Measurements from ENCODE around the gene SLC46A2. TPM values are rescaled to one million over a fixed set of nuclear protein-coding genes. Genes with fewer than 3 reads are reported as not detected.

Gene SLC46A2
- total RNA-seq, 1 donor from 2014 or later: not detected

DNA sequence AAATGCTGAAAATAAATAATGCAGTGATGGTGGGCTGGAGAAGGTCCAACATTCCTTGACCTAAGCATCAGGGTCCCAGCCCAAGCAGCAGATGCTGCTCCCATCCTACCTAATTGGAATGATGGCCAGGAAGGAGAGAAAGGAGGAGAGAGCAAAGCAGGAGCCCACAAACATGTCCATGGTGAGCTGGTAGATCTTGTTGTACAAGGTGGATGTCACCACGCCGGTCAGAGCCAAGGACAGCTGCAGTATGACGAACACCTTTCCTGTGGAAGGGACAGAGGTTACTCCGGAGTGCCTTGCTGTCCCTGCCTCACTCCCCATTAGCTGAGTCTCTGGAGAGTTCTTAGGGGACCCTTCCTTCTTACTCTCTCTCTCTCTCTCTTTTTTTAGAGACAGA, 4.3 kb downstream of the SLC46A2 start:
- DNase-seq (ENCODE audit: extremely low read depth, low read depth, low spot score): no peak

DNA sequence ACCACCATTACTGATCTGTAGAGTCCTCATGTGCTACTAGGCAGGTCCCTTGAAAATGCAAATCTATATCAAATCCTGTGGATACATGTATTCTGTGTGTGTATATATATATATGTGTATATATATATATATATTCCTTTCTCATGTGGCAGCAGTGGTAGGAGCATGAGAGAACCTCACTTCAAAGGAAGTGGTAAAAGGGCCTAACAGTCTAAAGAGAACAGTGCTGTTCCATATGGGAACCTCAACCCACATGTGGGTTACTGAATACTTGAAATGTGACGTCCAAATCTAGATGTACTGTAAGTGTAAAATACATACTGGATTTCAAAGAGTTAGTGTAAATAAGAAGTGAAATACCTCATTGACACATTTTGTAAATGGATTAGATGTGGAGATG, 5.4 kb downstream of the SLC46A2 start:
- DNase-seq (ENCODE audit: extremely low read depth, low read depth, low spot score): no peak

DNA sequence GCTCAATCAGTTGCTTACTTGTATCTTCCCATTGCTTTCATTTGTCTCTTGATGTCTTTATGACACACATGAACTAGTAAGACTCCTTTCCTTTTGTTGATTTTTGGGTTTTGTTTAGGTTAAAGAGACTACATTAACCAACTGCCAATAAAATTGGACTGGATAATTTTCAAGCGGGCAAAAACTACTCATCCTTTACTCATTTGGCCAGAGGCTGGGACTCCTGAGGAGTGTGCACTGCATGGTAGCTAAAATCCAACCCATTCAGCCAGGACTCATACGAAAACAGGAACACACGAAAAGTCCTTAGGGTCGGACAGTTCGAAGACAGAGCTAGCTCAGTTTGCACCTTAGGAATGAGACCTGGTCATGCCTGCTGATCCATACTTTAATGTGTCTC, 6.0 kb downstream of the SLC46A2 start:
- no peak for DNase-seq (ENCODE audit: extremely low read depth, low read depth, low spot score)

DNA sequence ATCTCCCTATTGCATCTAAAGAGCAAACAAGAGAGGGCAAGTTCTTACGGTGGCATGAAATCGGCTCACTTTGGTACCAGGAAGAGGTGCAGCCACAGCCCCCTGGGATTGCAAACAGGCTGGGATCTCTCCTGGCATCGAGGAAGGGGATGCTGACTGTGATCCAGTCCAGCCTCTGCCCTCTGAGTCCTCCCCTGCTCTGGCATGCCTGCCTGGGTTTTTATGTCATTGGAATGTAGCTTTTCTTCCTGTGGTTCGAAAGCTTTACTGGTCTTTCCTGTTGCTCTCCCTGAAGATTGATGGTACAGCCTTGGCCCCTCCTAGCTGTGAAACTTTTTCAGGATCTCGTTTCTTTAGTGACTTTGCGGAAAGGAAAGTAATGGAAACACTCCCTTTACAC, 6.6 kb downstream of the SLC46A2 start:
- no peak for DNase-seq (ENCODE audit: extremely low read depth, low read depth, low spot score)

DNA sequence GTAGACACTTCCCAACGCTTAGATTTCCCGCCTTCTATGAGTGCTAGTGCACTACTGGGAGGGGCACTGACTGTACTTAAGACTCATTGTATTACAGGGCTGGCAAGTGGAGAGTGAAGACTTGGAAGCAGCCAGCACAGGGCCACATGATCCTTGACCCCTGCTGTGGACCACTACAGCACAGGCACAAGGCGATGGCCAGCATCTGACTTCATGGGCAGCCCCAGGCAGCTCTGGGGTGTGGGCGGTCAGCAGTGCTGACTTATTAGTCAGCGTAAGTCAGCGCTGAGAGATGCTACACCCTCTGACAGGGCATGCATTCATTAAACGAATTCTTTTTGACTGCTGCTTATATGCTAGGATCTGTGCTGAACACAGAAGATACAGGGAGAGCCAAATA, 9.3 kb downstream of the SLC46A2 start:
- DNase-seq (ENCODE audit: extremely low read depth, low read depth, low spot score): no peak

DNA sequence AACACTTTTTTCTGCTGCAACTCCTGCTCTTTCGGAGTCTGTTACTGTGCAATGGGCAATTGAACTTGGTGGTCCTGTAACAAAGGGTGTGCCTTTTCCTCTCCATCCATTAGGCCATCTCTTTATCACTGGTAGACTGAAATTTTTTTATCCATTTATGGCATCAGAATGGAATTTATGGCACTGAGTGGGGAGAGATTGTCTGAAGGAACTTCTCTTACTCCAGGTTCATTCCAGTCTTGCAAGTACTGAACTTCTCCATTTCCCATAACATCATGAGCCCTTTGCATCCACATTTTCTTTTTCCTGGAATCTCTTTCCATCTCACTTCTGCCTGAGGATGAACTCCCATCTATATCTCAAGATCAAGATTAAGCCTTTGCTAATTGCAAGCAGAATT, 10.0 kb downstream of the SLC46A2 start:
- DNase-seq (ENCODE audit: extremely low read depth, low read depth, low spot score): no peak

DNA sequence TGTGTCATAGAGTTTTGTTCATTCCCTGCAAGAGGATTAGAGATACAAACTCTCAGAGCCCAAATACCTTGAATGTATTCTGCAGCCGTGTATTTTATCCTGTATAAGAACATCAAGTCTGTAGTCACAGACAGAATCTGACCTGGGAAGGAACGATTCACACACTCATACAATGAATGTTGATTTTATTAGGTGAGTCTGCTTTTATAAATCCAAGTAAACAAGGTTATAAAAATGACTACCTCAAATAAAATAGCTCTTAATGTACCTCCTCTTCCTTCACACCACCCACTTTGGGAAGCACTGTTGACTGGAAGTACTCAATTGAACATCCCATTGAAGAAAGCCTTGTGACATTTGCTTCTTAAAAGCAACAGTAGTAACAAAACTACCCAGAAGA, 11.9 kb downstream of the SLC46A2 start:
- DNase-seq (ENCODE audit: extremely low read depth, low read depth, low spot score): no peak

DNA sequence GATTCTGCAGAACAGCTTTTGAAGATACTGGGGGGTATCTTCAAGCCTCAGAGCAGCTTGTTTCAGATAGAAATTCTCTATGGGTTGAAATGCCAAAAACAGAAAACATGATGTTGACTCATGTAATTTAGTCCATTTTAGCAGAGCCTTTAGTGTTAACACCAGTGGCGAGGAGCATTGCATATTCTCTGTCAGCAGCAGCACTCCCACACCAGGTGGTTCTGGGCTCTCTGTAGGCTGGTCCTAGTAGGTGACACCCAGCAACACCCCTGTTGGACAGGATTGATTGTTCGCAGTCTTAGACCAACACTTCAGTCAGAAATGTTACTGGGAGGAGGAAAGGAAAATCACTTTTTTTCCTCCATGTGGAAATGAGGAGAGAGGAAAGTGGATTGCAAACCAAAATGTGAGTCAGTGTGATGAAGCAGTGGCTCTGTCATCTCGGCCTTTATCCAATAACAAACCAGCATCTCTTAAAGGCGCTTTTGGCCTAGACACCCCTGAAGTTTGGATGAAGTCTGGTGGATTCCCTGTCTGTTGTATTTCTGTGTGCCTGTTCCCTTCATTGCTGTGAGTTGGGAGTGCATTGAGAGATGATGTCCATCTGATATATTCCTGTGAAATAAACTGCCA, 16.8 kb downstream of the SLC46A2 start:
- no peak for DNase-seq (ENCODE audit: extremely low read depth, low read depth, low spot score)

DNA sequence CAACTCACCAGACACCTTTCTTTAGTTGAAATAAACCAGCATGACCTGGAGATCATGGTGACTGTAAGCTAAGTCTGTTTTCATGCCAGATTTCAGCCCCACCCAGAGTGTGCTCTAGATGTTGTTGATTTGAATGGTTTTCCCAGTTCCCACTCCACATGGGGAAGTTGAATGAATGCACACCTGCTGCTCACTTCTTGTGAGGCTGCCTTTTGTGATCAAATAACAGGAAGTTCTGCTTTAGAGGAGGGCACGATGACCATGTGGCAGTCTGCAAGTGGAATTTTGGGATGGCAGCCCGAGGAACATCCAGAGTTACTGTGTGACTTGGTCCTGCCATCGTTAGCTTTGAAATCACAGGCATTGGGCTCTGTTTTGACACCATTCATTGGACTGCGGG, 18.7 kb downstream of the SLC46A2 start:
- DNase-seq (ENCODE audit: extremely low read depth, low read depth, low spot score): no peak

DNA sequence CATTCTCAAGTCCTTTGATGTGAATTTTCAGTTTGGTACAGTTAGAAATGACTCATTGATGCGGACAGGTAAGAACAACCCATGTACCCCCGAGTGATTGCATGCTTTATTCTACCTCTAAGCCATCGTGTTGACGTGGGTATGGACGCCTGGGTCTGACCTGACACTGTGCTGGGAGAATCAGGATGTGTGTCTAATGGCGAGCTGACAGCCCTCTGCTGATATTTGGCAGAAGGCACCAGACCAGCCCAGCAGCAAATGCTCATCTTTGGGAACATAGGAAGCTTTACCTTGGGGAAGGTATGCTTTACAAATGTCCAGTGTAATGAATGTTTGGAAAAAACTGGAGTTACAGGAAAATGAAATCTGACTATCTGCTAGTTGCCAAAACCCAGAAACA, 20.1 kb downstream of the SLC46A2 start:
- DNase-seq (ENCODE audit: extremely low read depth, low read depth, low spot score): no peak

DNA sequence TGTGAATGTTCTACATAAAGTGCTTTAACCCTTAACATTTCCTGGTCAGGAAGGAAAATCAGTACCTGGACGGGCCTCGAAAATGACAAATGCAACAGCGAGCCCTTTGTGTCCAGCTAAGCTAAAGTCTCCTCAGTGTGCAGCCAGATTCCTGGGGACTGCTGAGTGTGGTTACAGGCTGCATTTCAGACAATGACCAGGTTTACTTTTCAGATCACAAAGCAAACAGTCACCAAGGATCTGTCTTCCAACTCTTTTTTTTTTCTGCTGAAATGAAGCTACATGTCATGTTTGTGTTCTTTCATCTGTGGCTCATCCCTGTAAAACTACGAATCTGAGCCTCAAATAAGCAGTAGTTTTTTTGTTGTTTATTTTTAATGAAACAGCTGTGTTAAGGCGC, 20.8 kb downstream of the SLC46A2 start:
- no peak for DNase-seq (ENCODE audit: extremely low read depth, low read depth, low spot score)

DNA sequence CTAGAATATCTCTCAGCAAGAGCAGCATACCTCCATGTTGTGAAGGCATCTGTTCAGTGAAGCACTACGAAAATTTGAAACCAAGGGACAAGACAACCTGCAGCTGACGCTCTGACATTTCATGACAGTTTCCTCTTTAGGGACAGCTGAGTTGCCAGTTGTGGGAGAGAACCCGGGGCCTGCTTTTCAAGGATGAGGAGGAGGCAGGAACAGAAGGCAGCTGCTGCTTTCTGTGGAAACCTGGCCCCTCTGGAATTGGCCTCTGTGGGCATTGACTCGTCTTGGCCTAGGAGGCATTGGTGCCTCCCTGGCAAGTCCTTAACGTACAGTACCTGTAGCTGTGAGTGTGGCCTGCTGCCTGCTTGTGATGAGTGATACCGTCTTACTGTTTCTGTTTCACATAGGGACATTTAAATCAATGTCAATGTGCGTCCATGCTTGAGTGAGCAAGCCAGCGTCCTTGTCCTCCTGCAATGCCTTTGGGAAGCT, 21.6 kb downstream of the SLC46A2 start:
- DNase-seq (ENCODE audit: extremely low read depth, low read depth, low spot score): no peak

DNA sequence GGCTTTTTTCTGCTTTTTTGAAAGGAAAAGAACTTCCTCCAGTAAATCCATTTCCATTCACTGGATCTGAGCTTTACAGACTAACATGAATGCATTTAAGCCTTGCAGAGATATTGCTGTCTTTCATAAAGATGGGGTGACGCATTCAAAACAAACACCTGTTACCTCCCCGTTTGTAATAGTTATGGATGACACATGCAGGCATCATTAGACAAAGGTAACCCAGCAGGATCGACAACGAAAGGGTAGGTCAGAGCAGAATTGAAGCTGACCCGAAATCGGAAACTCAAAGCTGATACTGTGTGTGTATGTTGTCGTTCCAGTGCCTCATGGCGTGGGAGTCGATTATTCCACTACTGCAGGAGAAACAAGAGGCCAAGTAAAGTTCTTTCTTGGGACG, 22.2 kb downstream of the SLC46A2 start:
- no peak for DNase-seq (ENCODE audit: extremely low read depth, low read depth, low spot score)

DNA sequence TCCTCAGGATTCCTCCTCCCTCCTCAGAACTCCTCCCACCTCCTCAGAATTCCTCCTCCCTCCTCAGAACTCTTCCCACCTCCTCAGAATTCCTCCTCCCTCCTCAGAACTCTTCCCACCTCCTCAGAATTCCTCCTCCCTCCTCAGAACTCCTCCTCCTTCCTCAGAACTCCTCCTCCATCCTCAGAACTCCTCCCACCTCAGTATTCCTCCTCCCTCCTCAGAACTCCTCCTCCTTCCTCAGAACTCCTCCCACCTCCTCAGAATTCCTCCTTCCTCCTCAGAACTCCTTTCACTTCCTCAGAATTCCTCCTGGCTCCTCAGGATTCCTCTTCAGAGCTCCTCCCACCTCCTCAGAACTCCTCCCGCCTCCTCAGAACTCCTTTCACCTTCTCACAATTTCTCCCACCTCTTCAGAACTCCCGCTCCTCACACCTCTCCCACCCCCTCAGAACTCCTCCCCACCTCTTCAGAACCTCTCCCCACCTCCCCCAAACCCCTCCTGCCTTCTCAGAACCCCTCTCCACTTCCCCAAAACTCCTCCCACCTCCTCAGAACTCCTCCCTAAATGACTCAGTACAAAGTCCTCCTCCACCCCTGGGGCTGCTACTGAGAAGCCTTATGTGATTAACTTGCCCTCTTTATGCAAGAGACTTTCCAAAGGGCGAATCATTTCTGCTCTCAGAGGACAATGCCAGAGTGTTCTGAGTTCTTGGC, 23.2 kb downstream of the SLC46A2 start:
- DNase-seq (ENCODE audit: extremely low read depth, low read depth, low spot score): no peak

DNA sequence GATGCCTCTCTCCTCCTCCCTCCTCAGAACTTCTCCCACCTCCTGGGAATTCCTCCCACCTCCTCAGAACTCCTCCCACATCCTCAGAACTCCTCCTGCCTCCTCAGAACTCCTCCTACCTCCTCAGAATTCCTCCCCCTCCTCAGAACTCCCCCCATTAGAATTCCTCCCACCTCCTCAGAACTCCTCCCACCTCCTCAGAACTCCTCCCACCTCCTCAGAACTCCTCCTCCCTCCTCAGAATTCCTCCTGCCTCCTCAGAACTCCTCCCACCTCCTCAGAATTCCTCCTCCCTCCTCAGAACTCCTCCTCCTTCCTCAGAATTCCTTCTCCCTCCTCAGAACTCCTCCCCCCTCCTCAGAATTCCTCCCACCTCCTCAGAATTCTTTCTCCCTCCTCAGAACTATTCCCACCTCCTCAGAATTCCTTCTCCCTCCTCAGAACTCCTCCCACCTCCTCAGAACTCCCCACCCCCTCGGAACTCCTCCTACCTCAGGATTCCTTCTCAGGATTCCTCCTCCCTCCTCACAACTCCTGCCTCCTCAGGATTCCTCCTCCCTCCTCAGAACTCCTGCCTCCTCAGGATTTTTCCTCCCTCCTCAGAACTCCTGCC, 23.9 kb downstream of the SLC46A2 start:
- no peak for DNase-seq (ENCODE audit: extremely low read depth, low read depth, low spot score)

DNA sequence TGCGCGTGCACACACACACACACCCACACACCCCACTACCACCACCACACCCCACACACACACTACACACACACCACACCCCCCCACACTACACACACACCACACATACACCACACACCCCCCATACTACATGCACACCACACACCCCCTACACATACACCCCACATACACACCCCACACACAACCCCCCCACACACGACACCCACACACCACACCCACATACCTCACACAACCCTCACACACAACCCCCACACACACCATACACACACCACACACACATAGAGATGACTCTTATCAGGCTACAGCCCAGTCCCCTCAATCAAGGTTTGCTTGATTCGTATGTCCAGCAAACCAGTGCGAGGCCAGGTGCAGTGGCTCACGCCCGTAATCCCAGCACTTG, 25.7 kb downstream of the SLC46A2 start:
- no peak for DNase-seq (ENCODE audit: extremely low read depth, low read depth, low spot score)

DNA sequence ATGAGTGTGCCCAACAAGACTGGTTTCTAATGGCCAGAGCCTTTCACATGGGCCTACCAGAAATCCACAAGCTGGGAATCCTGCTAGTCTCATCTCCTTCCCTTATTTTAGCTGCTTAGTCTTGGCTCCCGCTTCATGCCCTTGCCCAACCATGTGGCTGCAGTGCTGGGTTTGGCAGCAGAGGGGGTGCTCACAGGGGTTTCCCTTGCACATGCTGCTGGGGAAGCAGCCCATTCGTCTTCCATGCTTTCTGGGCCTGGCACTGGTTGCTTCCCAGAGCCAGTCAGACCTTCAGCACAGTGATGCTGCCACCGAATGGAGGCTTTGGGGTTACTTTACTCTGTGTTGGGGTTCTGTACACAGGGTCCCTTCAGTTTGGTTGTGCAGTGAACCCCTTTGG, 26.3 kb downstream of the SLC46A2 start:
- DNase-seq (ENCODE audit: extremely low read depth, low read depth, low spot score): no peak

DNA sequence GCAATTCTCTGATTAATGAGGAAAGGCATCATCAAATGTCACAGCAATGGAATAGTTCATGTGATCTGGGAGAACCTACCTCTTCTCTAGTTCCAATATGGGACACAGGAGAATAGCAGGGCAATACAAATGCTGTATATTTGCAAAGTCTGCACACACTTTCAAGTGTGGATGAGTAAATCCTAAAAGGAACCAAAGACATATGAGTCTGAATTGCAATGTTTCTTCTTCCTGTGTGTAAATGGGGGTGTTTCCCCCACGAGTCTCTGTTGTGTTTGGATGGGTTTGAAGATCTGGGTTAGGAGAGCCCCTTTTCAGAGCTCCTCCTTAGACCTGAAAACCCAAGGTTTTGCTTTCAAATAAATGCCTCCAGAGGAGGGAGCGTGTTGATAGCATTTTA, 26.9 kb downstream of the SLC46A2 start:
- DNase-seq (ENCODE audit: extremely low read depth, low read depth, low spot score): no peak

DNA sequence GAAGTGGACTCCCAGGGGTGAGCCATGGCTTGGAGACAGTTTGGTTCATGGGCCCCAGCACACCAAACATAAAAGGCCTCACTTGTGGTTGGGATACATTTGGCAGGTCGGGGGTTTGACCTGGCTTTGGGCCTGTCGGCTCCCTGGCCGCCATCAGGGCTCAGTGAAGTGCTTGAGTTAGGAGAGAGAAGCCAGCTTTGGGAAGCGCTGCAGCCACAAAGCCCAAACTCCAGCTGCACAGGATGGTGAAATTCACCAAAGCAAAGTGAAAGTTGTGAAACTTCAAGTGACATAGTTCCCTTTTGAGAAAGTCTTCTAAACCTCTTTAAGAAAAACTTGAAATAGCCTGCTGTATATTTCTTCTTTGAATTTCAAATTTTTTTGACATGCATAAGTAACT, 27.5 kb downstream of the SLC46A2 start:
- no peak for DNase-seq (ENCODE audit: extremely low read depth, low read depth, low spot score)

DNA sequence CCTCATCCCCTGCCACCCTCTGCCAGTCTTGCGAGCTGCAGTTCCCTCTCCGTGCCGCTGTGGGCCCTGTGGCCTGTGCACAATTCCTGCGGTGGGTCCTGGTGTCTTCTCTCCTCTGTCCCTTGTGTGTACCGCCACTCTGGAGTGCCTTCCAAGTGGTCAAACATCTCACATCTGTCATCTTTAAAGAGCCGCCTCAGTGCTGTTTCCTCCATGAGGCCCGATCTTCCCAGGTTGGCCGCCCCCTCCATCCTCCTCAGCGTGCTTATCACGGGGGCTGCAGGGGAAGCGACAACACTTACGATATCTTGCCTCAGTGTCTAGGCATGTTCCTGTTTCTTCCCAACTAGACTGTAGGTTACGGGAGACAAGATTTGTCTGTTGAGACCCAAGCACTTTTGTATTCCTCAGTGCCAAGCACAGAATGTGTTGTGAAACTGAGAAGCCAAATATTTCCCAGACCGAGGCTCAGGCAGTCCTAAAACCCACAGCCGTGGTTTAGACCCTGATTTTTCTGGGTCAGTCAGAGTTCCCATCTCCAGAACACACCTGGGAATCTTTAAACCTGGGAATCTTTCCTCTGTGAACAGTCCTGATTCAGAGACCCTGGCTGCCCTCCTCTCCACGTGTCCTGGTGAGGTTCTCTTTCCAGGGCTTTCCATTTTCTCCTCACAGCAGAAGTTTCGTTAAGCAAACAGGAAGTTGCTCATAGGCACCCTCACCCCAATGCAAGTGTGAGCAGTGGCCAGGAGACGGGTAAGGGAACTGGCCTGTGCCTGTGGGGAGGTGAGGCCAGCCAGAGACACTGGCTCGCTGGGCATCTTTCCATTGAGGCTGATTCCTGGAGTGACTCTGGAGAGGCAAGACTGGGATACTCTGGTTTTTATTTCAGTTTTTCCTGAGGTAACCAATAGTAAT, 28.8 kb downstream of the SLC46A2 start:
- no peak for DNase-seq (ENCODE audit: extremely low read depth, low read depth, low spot score)

DNA sequence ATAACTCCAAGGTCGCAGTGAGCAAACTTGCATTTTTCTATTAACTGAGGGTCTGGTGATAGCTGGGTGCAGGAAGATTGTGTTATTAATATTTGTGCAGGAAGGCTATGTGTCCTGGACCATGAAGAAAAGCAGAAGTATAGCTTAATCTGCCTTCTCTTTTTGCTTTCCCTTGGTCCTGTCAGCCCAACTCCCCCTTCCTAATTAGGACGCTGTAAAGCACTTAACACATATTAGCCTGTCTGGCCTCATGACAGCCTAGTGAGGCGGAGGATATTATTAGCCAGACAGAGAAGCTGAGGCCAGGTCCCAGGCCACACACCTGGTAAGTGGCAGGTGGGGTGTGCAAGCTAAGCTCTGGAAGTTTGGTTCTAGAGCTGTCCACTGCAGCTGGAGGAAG, 29.5 kb downstream of the SLC46A2 start:
- no peak for DNase-seq (ENCODE audit: extremely low read depth, low read depth, low spot score)
